HAP-1 (cell line): ENCODE measurements around the gene ACOD1.
"Not testable (repeated sequence)": the region's sequence is repeated elsewhere in the genome, so short reads cannot be mapped to it uniquely, and the experiment has no call there.

Source experiments
- DNase-seq, 2 experiments: peaks; one replicate each; pipeline ENCODE4 v3.0.0-alpha.2; 2016 to 2020; ENCODE audit warnings: low spot score in 2 of 2
- H3K27me3 ChIP-seq: fragments of 250-450 bp; sonication (Bioruptor Pico); 2 replicates; pipeline ENCODE4 v1.5.1; 2020; ENCODE audit warnings: low read depth, mild to moderate bottlenecking, moderate library complexity
- H3K36me3 ChIP-seq: fragments of 250-450 bp; sonication (Bioruptor Pico); replicated peaks from 2 replicates; pipeline ENCODE4 v1.5.1; 2020; ENCODE audit warnings: mild to moderate bottlenecking
- H3K4me1 ChIP-seq: fragments of 250-450 bp; sonication (Bioruptor Pico); 2 replicates; pipeline ENCODE4 v1.5.1; 2020; ENCODE audit warnings: mild to moderate bottlenecking
- H3K4me3 ChIP-seq: fragments of 250-450 bp; sonication (Bioruptor Pico); 2 replicates; pipeline ENCODE4 v1.5.1; 2020; ENCODE audit warnings: mild to moderate bottlenecking, moderate library complexity
- H3K9me3 ChIP-seq: fragments of 250-450 bp; sonication (Bioruptor Pico); 2 replicates; pipeline ENCODE4 v1.5.1; 2020; ENCODE audit warnings: mild to moderate bottlenecking, moderate library complexity
- in situ Hi-C: fragments of 300-500 bp; cut with MboI; formaldehyde crosslinking; loops from 3 replicates; pipeline ENCODE4 v1.14.3; 2020; ENCODE audit warnings: low sequenced_read_pairs, inconsistent platforms, mixed read lengths

Gene ACOD1

DNA sequence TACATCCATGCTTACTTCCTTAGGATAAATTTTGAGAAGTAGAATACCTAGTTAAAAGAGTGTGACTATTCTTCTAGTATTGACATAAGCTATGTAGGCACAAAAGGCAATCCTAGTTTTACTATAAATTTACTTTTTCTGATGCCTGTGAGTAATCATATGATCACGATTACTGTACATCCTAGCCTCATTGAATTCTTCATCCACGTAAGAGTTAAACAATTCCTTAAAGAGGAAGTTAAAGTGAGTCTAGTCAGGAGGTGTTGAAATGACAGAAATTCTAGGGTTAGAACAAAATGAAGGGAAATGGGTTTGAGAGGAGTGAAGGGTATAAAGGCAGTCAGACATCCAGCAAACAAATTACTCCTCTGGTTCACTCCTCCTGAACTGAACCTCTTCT lies at the start of gene ACOD1:
Gene ACOD1 (plus strand): TSS at position 363 of the 400 bp plus-strand sequence. CDS start 48 bp downstream, outside the sequence.
- H3K36me3 ChIP-seq = no peaks in the 10 kb centered on the region

DNA sequence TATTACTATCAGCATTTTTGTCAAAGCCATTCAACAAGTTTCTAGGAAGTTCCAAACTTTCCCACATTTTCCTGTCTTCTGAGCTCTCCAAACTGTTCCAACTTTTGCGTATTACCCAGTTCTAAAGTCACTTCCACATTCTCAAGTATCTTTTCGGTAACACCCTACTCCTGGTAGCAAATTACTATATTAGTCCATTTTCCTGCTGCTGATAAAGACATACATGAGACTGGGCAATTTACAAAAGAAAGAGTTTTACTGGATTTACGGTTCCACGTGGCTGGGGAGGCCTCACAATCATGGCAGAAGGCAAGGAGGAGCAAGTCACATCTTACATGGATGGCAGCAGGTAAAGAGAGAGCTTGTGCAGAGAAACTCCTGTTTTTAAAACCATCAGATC lies 49.2 kb upstream of the ACOD1 start:
- H3K9me3 ChIP-seq, DNase-seq, in situ Hi-C loops, H3K36me3 ChIP-seq, H3K27me3 ChIP-seq, H3K4me1 ChIP-seq, H3K4me3 ChIP-seq: not testable (repeated sequence)

More for the DNA sequence above, at the start of gene ACOD1:
- Histone ChIP-seq H3K9me3 (no peaks in the 10 kb centered on the region), H3K4me1 (no peaks in the 10 kb centered on the region), H3K27me3 (peaks cover 2% of the 10 kb centered on the region; the same call in 1 of the 2 replicates), H3K4me3 (no peak within 1 kb of the TSS)
- DNase-seq = no peak
- in situ Hi-C loops = no loop called here

DNA sequence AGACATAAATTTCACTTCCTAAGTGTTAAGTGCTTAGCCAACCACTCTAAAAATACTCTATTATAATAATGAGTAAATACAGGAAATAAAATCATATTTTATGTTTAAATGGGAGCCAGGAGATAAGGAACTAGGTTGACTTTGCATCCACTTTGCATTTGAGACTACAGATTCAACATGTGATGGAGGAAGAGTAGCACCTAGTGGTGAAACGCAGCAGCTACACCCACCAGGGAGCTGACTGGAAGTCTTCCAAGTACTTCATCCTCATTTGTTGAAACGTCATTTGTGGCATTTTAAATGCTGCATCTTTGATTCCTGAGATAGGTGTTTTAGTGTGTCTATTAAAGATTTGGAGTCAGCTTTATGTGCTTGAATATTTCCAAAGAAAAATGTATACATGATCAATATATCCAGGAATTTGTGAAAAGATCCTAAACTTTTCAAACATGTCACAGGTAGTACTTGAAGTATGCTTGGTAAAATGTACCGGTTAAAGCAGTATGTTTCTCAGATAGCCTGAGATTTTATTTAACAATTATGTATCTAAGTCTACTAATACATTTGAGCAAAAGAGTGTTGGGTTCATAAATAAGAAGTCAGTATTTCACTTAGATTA lies 44.7 kb upstream of the ACOD1 start:
- in situ Hi-C loops = loop anchor here (25.0 kb wide), 3 partner anchors 416 to 1216 kb away; no protein-coding TSS in a partner anchor
- no peaks in the 10 kb centered on the region for H3K9me3 ChIP-seq
- peak; percentile 60 to 72 for DNase-seq

DNA sequence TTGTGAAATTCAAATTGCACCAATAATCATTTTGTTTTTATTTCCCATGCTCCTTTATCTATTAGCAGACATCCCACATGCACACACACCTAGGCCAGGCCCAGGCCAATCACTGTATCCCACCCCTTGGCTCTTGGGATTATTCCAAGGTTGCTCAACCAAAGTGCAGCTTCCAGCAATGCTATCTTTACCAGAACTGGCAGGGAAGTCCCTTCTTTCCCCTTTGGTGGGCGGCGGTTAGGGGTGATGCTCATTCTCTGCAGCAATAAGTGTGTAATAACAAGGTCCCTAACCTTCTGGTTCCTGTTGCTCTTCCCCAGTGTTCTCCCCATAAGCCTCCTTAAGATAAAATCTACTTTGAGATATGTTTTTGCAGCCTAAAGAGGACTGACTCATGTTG lies 43.8 kb upstream of the ACOD1 start:
- H3K27me3 ChIP-seq = peaks cover 22% of the 10 kb centered on the region
- no peaks in the 10 kb centered on the region for H3K36me3 ChIP-seq
- in situ Hi-C loops = loop anchor here (25.0 kb wide), 3 partner anchors 417 to 1217 kb away; no protein-coding TSS in a partner anchor
- H3K4me3 ChIP-seq = no peak overlapping the region
- H3K4me1 ChIP-seq = no peaks in the 10 kb centered on the region
- H3K9me3 ChIP-seq = no peaks in the 10 kb centered on the region
- no peak for DNase-seq

More for the DNA sequence above, 44.7 kb upstream of the ACOD1 start:
- peaks cover 22% of the 10 kb centered on the region for H3K27me3 ChIP-seq
- no peak overlapping the region for H3K4me3 ChIP-seq
- H3K4me1 ChIP-seq = no peaks in the 10 kb centered on the region
- H3K36me3 ChIP-seq = no peaks in the 10 kb centered on the region

DNA sequence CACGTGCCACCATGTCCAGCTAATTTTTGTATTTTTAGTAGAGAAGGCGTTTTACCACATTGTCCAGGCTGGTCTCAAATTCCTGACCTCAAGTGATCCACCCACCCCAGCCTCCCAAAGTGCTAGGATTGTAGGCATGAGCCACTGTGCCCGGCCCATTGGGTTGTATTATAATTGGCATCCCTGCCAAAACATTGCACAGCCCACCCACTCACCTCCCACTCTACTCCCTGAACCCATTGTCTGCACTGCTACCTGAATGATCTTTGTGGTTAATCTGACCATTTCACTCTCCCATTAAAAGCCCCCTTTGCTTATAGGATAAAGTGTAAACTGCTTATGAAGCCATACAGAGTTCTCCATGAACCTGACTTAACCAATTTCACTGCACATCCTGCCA lies 35.8 kb upstream of the ACOD1 start:
- DNase-seq = no peak
- Histone ChIP-seq H3K9me3 (no peaks in the 10 kb centered on the region; the same call in 1 of the 2 replicates), H3K4me1 (no peaks in the 10 kb centered on the region), H3K4me3 (no peak overlapping the region), H3K27me3 (no peaks in the 10 kb centered on the region), H3K36me3 (no peaks in the 10 kb centered on the region)
- in situ Hi-C loops = loop anchor here (25.0 kb wide), 3 partner anchors 425 to 1225 kb away; no protein-coding TSS in a partner anchor

DNA sequence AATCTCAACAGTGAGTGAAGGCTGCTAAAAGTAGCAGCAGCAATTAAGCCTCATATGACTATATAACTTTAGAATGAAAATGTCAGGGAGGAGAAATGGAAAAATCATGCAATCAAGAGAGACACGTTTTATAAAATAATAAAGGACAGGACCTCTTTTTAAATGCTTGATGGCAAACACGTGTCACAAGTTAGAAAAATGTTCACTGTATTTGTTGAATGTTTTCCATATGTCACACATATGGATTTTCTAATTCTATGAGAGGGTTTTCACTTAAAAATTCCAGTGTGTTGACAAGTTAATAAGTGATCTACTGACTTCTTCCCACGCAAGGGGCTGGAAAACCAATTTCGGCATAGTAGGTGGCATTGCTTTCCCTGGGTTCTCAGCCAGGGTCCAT lies 34.4 kb upstream of the ACOD1 start:
- DNase-seq = no peak
- H3K27me3 ChIP-seq = no peaks in the 10 kb centered on the region
- H3K36me3 ChIP-seq = no peaks in the 10 kb centered on the region
- no peaks in the 10 kb centered on the region; the same call in 1 of the 2 replicates for H3K9me3 ChIP-seq
- in situ Hi-C loops = loop anchor here (25.0 kb wide), 3 partner anchors 427 to 1227 kb away; no protein-coding TSS in a partner anchor
- no peaks in the 10 kb centered on the region for H3K4me1 ChIP-seq
- no peak overlapping the region for H3K4me3 ChIP-seq

DNA sequence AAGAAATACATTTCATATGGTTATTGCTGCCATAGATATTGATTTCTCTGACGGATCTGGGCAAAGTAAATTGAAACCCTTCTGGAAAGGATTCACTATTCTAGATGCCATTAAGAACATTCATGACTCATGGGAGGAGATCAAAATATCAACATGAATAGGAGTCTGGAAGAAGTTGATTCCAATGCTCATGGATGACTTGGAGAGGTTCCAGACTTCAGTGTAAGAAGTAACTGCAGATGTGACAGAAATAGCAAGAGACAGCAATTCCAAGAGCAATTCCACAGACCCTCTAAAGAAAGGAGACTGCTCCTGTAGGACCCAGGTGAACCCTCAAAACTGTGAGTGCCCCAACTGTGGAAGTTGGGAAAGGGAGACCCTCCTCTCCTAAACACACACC lies 31.2 kb upstream of the ACOD1 start:
- Histone ChIP-seq H3K4me3 (no peak overlapping the region), H3K4me1 (no peaks in the 10 kb centered on the region), H3K27me3 (no peaks in the 10 kb centered on the region), H3K36me3 (no peaks in the 10 kb centered on the region), H3K9me3 (no peaks in the 10 kb centered on the region; the same call in 1 of the 2 replicates)
- DNase-seq = no peak
- in situ Hi-C loops = loop anchor here (25.0 kb wide), 3 partner anchors 430 to 1230 kb away; no protein-coding TSS in a partner anchor

DNA sequence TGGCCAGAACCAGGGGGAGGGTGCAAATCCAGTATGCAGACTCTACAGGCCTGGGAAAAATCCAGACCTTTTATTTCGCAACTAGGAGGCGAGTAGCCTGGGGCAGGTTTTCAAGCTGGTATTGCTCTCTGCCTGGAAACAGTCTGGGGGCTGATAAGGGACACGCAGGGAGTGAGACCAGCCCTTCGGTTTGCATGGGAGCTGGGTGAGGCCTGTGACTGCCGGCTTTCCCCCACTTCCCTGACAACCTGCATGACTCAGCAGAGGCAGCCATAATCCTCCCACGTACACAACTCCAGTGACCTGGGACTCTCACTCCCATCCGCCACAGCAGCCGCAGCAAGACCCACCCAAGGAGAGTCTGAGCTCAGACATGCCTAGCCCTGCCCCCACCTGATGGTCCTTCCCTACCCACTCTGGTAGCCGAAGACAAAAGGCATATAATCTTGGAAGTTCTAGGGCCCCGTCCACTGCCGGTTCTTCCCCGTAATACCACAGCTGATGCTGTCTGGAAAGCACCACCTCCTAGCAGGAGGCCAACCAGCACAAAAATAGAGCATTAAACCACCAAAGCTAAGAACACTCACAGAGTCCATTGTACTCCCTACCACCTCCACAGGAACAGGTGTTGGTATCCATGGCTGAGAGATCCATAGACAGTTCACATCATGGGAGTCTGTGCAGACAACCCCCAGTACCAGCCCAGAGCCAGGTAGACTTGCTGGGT lies 30.4 kb upstream of the ACOD1 start:
- not testable (repeated sequence) for H3K36me3 ChIP-seq, H3K9me3 ChIP-seq, H3K4me1 ChIP-seq, DNase-seq, H3K27me3 ChIP-seq, H3K4me3 ChIP-seq
- in situ Hi-C loops = loop anchor here (25.0 kb wide), 3 partner anchors 431 to 1231 kb away; no protein-coding TSS in a partner anchor

DNA sequence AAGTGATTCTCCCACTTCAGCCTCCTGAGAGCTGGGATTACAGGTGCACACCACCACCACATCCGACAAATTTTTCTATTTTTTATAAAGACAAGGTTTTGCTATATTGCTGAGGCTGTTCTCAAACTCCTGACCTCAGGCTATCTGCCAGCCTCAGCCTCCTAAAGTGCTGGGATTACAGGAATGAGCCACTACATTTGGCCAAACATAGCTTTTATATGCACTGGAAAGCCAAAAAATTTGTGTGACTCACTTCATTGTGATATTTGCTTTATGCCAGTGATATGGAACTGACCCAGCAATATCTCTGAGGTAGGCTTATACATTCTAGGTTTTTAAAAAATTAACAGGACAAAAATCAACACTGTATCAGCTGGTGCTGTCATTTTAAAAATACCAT lies 26.8 kb upstream of the ACOD1 start:
- no peak for DNase-seq
- in situ Hi-C loops = loop anchor here (25.0 kb wide), 3 partner anchors 434 to 1234 kb away; no protein-coding TSS in a partner anchor
- Histone ChIP-seq H3K4me3 (no peak overlapping the region), H3K9me3 (no peaks in the 10 kb centered on the region), H3K27me3 (no peaks in the 10 kb centered on the region), H3K4me1 (no peaks in the 10 kb centered on the region), H3K36me3 (no peaks in the 10 kb centered on the region)

DNA sequence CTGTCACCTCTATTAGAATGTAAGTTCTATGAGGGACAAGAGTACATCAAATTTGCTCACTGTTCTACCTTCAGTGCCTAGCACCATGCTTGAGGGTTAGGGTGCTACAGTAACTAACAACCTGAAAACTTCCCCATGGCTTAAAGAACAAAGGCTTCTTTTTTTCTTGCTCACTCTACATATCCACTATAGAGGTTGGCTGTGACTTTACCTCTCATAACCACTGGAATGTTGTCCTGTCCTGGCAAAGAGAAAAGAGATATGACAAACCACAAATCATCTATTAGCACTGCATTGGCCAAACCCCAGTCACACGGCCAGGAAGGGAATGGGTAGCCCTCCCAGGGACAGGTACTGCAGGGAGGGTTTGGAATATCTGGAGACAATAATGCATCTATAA lies 23.2 kb upstream of the ACOD1 start:
- Histone ChIP-seq H3K4me3 (no peak overlapping the region), H3K9me3 (no peaks in the 10 kb centered on the region), H3K4me1 (no peaks in the 10 kb centered on the region), H3K36me3 (no peaks in the 10 kb centered on the region), H3K27me3 (no peaks in the 10 kb centered on the region)
- in situ Hi-C loops = no loop called here
- DNase-seq = no peak

DNA sequence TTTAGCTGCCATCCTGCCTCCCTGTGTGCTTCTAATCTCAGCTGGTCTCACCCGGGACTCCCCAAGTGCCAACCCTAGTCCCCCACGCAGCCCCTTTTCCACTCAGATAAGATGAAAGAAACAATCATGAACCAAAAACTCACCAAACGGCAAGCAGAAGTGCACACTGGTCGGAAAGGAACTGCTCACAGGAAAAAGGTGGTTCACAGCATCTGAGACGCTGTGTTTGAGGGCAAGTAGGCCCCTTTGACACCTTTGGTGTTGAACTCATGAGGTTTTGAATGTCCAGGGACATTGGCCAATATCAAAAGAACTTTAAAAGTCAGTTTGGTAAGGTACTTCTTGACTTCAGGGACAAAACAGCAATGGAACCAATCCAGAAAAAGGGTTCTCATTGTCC lies 20.4 kb upstream of the ACOD1 start:
- Histone ChIP-seq H3K9me3 (no peaks in the 10 kb centered on the region), H3K27me3 (no peaks in the 10 kb centered on the region), H3K4me1 (no peaks in the 10 kb centered on the region), H3K4me3 (no peak overlapping the region), H3K36me3 (no peaks in the 10 kb centered on the region)
- DNase-seq = no peak
- in situ Hi-C loops = no loop called here

DNA sequence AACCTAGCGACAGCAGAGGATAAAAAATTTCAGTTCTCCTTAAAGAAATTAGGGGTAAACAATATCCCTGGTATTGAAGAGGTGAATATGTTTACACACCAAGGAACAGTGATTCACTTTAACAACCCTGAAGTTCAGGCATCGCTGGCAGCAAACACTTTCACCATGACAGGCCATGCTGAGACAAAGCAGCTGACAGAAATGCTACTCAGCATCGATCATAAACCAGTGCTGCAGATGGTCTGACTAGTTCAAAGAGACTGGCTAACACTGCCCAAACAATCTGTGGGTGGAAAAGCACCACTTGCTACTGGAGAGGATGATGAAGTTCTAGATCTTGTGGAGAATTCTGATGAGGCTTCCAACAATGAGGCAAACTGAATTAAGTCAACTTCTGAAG lies 19.9 kb upstream of the ACOD1 start:
- Histone ChIP-seq H3K36me3 (no peaks in the 10 kb centered on the region), H3K4me3 (no peak overlapping the region), H3K27me3 (no peaks in the 10 kb centered on the region), H3K4me1 (no peaks in the 10 kb centered on the region), H3K9me3 (no peaks in the 10 kb centered on the region)
- no peak for DNase-seq
- in situ Hi-C loops = no loop called here

DNA sequence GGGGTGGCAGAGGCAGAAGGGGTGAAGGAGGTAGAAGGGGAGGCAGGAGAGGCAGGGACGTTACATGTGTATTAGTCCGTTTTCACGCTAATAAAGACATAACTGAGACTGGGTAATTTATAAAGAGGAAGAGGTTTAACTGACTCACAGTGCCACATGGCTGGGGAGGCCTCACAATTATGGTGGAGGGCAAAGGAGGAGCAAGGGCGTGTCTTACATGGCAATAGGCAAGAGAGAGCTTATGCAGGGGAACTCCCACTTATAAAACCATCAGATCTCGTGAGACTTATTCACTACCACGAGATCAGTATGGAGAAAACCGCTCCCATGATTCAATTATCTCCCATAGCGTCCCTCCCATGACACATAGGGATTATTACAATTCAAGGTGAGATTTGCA lies 19.0 kb upstream of the ACOD1 start:
- DNase-seq = no peak

DNA sequence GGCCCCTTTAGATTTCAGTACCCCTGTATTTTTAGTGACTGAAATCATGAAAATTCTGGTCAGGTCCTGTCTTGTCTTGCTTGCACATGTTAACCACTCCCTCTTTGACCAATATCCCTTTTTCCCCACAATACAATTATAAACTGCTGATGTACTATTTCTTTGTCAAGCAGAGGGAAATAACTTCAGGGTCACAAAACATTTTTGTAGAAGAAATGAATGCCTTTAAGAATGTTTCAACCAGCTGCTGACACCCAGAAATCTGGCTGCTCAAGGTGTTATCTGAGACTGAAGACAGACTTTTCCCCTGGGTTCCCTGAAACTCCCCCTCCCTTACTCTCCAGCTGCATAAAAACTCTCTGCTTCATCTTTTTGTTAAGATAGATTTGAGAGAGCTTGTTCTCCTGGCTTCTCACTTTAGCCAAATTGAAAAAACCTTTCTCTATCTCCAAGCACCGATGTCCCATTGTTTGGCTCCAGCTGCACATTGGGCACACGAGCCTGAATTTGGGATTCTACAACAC lies 18.4 kb upstream of the ACOD1 start:
- Histone ChIP-seq H3K4me3 (no peak overlapping the region), H3K9me3 (no peaks in the 10 kb centered on the region), H3K27me3 (no peaks in the 10 kb centered on the region), H3K36me3 (no peaks in the 10 kb centered on the region), H3K4me1 (no peaks in the 10 kb centered on the region)
- in situ Hi-C loops = no loop called here
- no peak for DNase-seq

More for the DNA sequence above, 19.0 kb upstream of the ACOD1 start:
- H3K9me3 ChIP-seq = no peaks in the 10 kb centered on the region
- H3K36me3 ChIP-seq = no peaks in the 10 kb centered on the region
- H3K27me3 ChIP-seq = no peaks in the 10 kb centered on the region
- no peaks in the 10 kb centered on the region for H3K4me1 ChIP-seq
- in situ Hi-C loops = no loop called here
- no peak overlapping the region for H3K4me3 ChIP-seq
